Measurements from ENCODE around the gene NR2C2.

NR2C2 gene

DNA sequence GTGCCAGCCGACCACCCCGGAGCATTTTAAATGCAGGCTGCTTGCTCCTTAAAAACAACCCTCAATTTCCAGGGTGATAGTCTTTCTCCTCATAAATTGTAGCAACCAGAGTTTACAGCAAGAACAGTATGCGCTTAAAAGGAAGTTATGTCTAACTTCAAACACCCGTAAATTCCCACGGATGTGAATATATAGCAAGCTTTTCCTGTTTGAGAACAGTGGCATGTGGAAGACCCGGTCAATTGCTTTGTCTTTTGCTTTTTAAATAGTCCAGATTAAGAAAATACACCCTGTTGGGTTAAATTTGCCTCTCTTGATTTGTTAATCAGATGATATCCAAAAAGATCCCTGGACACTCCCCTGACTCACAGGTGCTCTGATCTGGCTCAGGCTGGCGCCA is 96.9 kb downstream of the NR2C2 start:
- Histone ChIP-seq H2AFZ (ENCODE audit: low read length, unreplicated experiment) (no peak overlapping the region), H3K27me3 (ENCODE audit: insufficient read depth, low read length) (no peaks in the 10 kb centered on the region), H3K79me2 (ENCODE audit: control insufficient read depth, insufficient read depth, low read length, unreplicated experiment) (no peaks in the 10 kb centered on the region), H3K36me3 (ENCODE audit: insufficient read depth, low read length) (peaks cover 47% of the 10 kb centered on the region), H3K4me3 (ENCODE audit: low read depth, low read length) (no peak overlapping the region), H3K27ac (ENCODE audit: low read depth, low read length) (no peak overlapping the region), H3K4me1 (ENCODE audit: control insufficient read depth, insufficient read depth, low read length, unreplicated experiment) (peaks cover 11% of the 10 kb centered on the region)

GRCh38 chr3:15045667-15046066 is 98.3 kb downstream of the NR2C2 start:
- H3K27me3 ChIP-seq (ENCODE audit: insufficient read depth, low read length), result no peaks in the 10 kb centered on the region
- H3K27ac ChIP-seq (ENCODE audit: low read depth, low read length), result no peak overlapping the region
- H3K4me1 ChIP-seq (ENCODE audit: control insufficient read depth, insufficient read depth, low read length, unreplicated experiment), result peaks cover 8% of the 10 kb centered on the region
- no peaks in the 10 kb centered on the region for H3K79me2 ChIP-seq (ENCODE audit: control insufficient read depth, insufficient read depth, low read length, unreplicated experiment)
- H2AFZ ChIP-seq (ENCODE audit: low read length, unreplicated experiment), result no peak overlapping the region
- H3K4me3 ChIP-seq (ENCODE audit: low read depth, low read length), result no peak overlapping the region
- H3K36me3 ChIP-seq (ENCODE audit: insufficient read depth, low read length), result peaks cover 48% of the 10 kb centered on the region

GRCh38 chr3:15049584-15049983 is 102.2 kb downstream of the NR2C2 start:
- Histone ChIP-seq H3K4me1 (ENCODE audit: control insufficient read depth, insufficient read depth, low read length, unreplicated experiment) (no peaks in the 10 kb centered on the region), H3K27ac (ENCODE audit: low read depth, low read length) (no peak overlapping the region), H3K36me3 (ENCODE audit: insufficient read depth, low read length) (peaks cover 39% of the 10 kb centered on the region), H3K79me2 (ENCODE audit: control insufficient read depth, insufficient read depth, low read length, unreplicated experiment) (peaks cover 2% of the 10 kb centered on the region), H2AFZ (ENCODE audit: low read length, unreplicated experiment) (no peak overlapping the region), H3K27me3 (ENCODE audit: insufficient read depth, low read length) (no peaks in the 10 kb centered on the region), H3K4me3 (ENCODE audit: low read depth, low read length) (no peak overlapping the region)

- Histone ChIP-seq H3K27me3 (ENCODE audit: insufficient read depth, low read length) (no peaks in the 10 kb centered on the region), H3K79me2 (ENCODE audit: control insufficient read depth, insufficient read depth, low read length, unreplicated experiment) (peaks cover 10% of the 10 kb centered on the region), H3K36me3 (ENCODE audit: insufficient read depth, low read length) (peaks cover 35% of the 10 kb centered on the region), H2AFZ (ENCODE audit: low read length, unreplicated experiment) (no peak overlapping the region), H3K27ac (ENCODE audit: low read depth, low read length) (no peak overlapping the region), H3K4me3 (ENCODE audit: low read depth, low read length) (no peak overlapping the region), H3K4me1 (ENCODE audit: control insufficient read depth, insufficient read depth, low read length, unreplicated experiment) (peaks cover 5% of the 10 kb centered on the region)
Measured at GRCh38 chr3:15050405-15051092, 103.2 kb downstream of the NR2C2 start.

GRCh38 chr3:15051531-15051930 is 104.1 kb downstream of the NR2C2 start:
- peaks cover 5% of the 10 kb centered on the region for H3K4me1 ChIP-seq (ENCODE audit: control insufficient read depth, insufficient read depth, low read length, unreplicated experiment)
- H3K36me3 ChIP-seq (ENCODE audit: insufficient read depth, low read length), result peaks cover 26% of the 10 kb centered on the region
- H3K27ac ChIP-seq (ENCODE audit: low read depth, low read length), result no peak overlapping the region
- no peak overlapping the region for H3K4me3 ChIP-seq (ENCODE audit: low read depth, low read length)
- peaks cover 15% of the 10 kb centered on the region for H3K79me2 ChIP-seq (ENCODE audit: control insufficient read depth, insufficient read depth, low read length, unreplicated experiment)
- H3K27me3 ChIP-seq (ENCODE audit: insufficient read depth, low read length), result no peaks in the 10 kb centered on the region
- no peak overlapping the region for H2AFZ ChIP-seq (ENCODE audit: low read length, unreplicated experiment)

GRCh38 chr3:15052335-15053242 is 105.2 kb downstream of the NR2C2 start:
- peaks cover 24% of the 10 kb centered on the region for H3K79me2 ChIP-seq (ENCODE audit: control insufficient read depth, insufficient read depth, low read length, unreplicated experiment)
- no peak overlapping the region for H2AFZ ChIP-seq (ENCODE audit: low read length, unreplicated experiment)
- no peak overlapping the region for H3K27ac ChIP-seq (ENCODE audit: low read depth, low read length)
- H3K27me3 ChIP-seq (ENCODE audit: insufficient read depth, low read length), result no peaks in the 10 kb centered on the region
- H3K4me3 ChIP-seq (ENCODE audit: low read depth, low read length), result no peak overlapping the region
- peaks cover 20% of the 10 kb centered on the region for H3K36me3 ChIP-seq (ENCODE audit: insufficient read depth, low read length)
- H3K4me1 ChIP-seq (ENCODE audit: control insufficient read depth, insufficient read depth, low read length, unreplicated experiment), result peaks cover 5% of the 10 kb centered on the region

GRCh38 chr3:15053541-15053940 is 106.2 kb downstream of the NR2C2 start:
- Histone ChIP-seq H3K4me3 (ENCODE audit: low read depth, low read length) (no peak overlapping the region), H3K27ac (ENCODE audit: low read depth, low read length) (no peak overlapping the region), H3K79me2 (ENCODE audit: control insufficient read depth, insufficient read depth, low read length, unreplicated experiment) (peaks cover 26% of the 10 kb centered on the region), H3K27me3 (ENCODE audit: insufficient read depth, low read length) (no peaks in the 10 kb centered on the region), H3K4me1 (ENCODE audit: control insufficient read depth, insufficient read depth, low read length, unreplicated experiment) (peaks cover 5% of the 10 kb centered on the region), H3K36me3 (ENCODE audit: insufficient read depth, low read length) (peaks cover 20% of the 10 kb centered on the region), H2AFZ (ENCODE audit: low read length, unreplicated experiment) (no peak overlapping the region)

DNA sequence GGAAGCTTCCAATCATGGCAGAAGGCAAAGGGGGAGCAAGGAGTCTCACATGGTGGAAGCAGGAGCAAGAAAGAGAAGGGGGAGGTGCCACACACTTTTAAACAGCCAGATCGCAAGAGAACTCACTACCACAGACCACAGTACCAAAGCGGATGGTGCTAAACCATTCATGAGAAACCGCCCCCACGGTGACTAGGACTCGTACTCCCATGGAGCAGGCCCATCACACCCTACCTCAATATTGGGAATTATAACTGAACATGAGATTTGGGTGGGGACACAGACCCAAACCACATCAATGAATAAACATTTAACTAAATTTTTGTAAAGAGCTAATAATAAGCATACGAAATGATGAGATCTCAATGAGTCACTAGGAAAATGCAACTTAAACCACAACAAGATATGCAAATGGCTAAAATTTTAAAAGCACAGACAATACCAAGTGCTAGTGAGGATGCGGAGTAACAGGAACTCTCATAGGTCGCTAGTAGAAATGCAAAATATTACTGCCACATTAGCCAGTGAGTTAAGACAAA is 107.7 kb downstream of the NR2C2 start:
- no peak overlapping the region for H3K27ac ChIP-seq (ENCODE audit: low read depth, low read length)

GRCh38 chr3:15056676-15057404 is 109.5 kb downstream of the NR2C2 start:
- H3K27me3 ChIP-seq (ENCODE audit: insufficient read depth, low read length), result no peaks in the 10 kb centered on the region
- H2AFZ ChIP-seq (ENCODE audit: low read length, unreplicated experiment), result no peak overlapping the region
- H3K4me1 ChIP-seq (ENCODE audit: control insufficient read depth, insufficient read depth, low read length, unreplicated experiment), result peaks cover 5% of the 10 kb centered on the region
- H3K36me3 ChIP-seq (ENCODE audit: insufficient read depth, low read length), result peaks cover 8% of the 10 kb centered on the region; the same call in 1 of the 2 replicates
- peaks cover 31% of the 10 kb centered on the region for H3K79me2 ChIP-seq (ENCODE audit: control insufficient read depth, insufficient read depth, low read length, unreplicated experiment)
- no peak overlapping the region for H3K27ac ChIP-seq (ENCODE audit: low read depth, low read length)
- no peak overlapping the region for H3K4me3 ChIP-seq (ENCODE audit: low read depth, low read length)

More for the DNA sequence above, 107.7 kb downstream of the NR2C2 start:
- Histone ChIP-seq H3K4me3 (ENCODE audit: low read depth, low read length) (no peak overlapping the region), H2AFZ (ENCODE audit: low read length, unreplicated experiment) (no peak overlapping the region), H3K27me3 (ENCODE audit: insufficient read depth, low read length) (no peaks in the 10 kb centered on the region), H3K79me2 (ENCODE audit: control insufficient read depth, insufficient read depth, low read length, unreplicated experiment) (peaks cover 34% of the 10 kb centered on the region), H3K4me1 (ENCODE audit: control insufficient read depth, insufficient read depth, low read length, unreplicated experiment) (peaks cover 5% of the 10 kb centered on the region), H3K36me3 (ENCODE audit: insufficient read depth, low read length) (peaks cover 10% of the 10 kb centered on the region; the same call in 1 of the 2 replicates)

DNA sequence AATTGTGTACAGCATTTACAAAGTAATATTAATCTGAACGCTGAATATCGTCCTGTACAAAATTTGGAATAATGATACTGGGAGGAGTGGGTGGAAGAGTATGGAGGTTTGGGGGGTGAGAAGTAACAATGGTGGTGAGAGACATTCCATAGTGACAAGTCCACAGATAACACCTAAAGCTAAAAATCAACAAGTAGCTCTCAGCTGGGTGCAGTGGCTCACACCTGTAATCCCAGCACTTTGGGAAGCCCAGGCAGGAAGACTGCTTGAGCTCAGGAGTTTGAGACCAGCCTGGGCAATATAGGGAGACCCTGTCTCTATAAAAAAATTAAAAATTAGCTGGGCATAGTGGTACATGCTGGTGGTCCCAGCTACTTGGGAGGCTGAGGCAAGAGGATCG is 112.6 kb downstream of the NR2C2 start:
- Histone ChIP-seq H3K4me3 (ENCODE audit: low read depth, low read length) (no peak overlapping the region), H3K36me3 (ENCODE audit: insufficient read depth, low read length) (peaks cover 4% of the 10 kb centered on the region; the same call in 1 of the 2 replicates), H3K27ac (ENCODE audit: low read depth, low read length) (no peak overlapping the region), H2AFZ (ENCODE audit: low read length, unreplicated experiment) (no peak overlapping the region), H3K4me1 (ENCODE audit: control insufficient read depth, insufficient read depth, low read length, unreplicated experiment) (peaks cover 13% of the 10 kb centered on the region), H3K79me2 (ENCODE audit: control insufficient read depth, insufficient read depth, low read length, unreplicated experiment) (peaks cover 51% of the 10 kb centered on the region), H3K27me3 (ENCODE audit: insufficient read depth, low read length) (no peaks in the 10 kb centered on the region)
